Right atrium auricular region (tissue), 2 donors: Measurements from ENCODE around the gene MATN1. TPM values are rescaled to one million over a fixed set of nuclear protein-coding genes. Genes with fewer than 3 reads are reported as not detected.

Experiments used
- DNase-seq: peaks from one replicate; pipeline ENCODE4 v3.0.0-alpha.2; 2019; ENCODE audit warnings: low spot score
- H3K27ac ChIP-seq, 2 donors: fragments of 200-600 bp; sonication (generic); 1 replicate in 1 of 2; 2 replicates in 1 of 2; pipeline ENCODE4 v1.5.1; 2016 to 2019
- H3K27me3 ChIP-seq, 2 donors: fragments of 200-600 bp; sonication (generic); one replicate each; pipeline versions ENCODE4 v1.5.1 to v1.6.0; 2017 to 2019
- H3K36me3 ChIP-seq: fragments of 200-600 bp; sonication (generic); one replicate; pipeline ENCODE4 v1.5.1; 2016
- H3K4me1 ChIP-seq, 2 donors: fragments of 200-600 bp; sonication (generic); one replicate each; pipeline versions ENCODE4 v1.5.1 to v1.6.0; 2017 to 2019
- H3K4me3 ChIP-seq, 2 donors: fragments of 200-600 bp; sonication (generic); 1 replicate in 1 of 2; 2 replicates in 1 of 2; pipeline ENCODE4 v1.5.1; 2017 to 2019; ENCODE audit warnings: mild to moderate bottlenecking in 1 of 2, moderate library complexity in 1 of 2
- H3K9me3 ChIP-seq, 2 donors: fragments of 200-600 bp; sonication (generic); one replicate each; pipeline ENCODE4 v1.5.1; 2019
- CTCF ChIP-seq, 2 donors: fragments of 200-600 bp; sonication (generic); IDR thresholded peaks; one replicate each; pipeline ENCODE4 v1.5.1; 2019; ENCODE audit warnings: antibody characterized with exemption in 2 of 2
- total RNA-seq, 2 donors: library from RNA; depleted of rRNA; stranded (reverse); fragments of >200 nt; gene quantifications; one replicate each; pipeline ENCODE4 v1.1.0, GENCODE V29; 2016

MATN1 gene
- total RNA-seq, 2 donors from 2014 or later, result not detected

DNA sequence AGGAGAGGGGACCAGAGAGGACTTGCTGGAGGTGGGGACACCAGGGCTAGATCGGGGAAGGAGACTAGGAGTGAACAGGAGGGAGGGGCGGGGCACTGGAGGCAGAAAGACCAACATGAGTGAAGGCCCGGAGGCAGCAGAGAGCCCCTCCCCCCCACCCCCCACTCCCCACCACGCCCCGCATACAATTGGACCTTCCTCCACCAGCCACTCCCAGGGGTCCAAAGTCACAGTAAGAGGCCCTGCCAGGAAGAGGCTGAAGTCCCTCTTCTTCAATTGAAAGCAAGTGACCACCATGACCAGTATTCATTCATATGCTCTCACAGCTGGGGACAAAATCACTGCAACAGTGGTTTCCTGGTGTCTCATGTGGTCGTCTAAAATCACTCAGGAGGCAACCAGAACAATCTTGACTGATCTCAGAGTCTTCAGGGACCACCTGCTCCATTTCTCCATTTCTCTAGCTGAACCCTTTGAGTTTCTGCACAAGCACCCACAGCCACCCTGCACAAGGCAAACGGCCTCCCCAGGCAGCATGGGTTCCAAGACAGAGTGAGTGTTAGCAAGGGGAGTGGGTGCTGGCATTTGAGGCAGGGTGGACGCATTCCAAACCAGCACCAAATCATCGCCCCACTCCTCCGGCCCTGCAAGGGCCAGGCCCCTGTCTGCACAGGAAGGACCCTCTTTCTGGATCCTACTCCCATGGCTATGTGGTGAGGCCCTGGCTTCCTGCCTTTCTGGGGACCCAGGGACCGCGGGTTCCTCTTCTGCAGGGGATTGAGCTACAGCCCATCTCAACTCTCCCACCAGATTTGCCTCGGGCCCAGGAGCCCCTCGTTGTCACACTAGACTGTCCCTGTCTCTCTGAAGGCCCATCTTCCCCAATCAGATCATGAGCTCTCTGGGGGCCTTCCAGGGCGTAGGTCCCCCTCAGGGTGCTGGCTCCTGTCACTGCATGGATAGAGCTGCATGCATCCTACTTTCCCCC lies 17.2 kb upstream of the MATN1 start:
- Histone ChIP-seq H3K27me3 (no peaks in the 10 kb centered on the region), H3K4me3 (no peak overlapping the region), H3K27ac (no peak overlapping the region), H3K36me3 (no peaks in the 10 kb centered on the region), H3K4me1 (no peaks in the 10 kb centered on the region), H3K9me3 (no peaks in the 10 kb centered on the region)
- no peak for DNase-seq
- TF ChIP-seq CTCF (IDR thresholded peaks at IDR 0.05), result no peak

DNA sequence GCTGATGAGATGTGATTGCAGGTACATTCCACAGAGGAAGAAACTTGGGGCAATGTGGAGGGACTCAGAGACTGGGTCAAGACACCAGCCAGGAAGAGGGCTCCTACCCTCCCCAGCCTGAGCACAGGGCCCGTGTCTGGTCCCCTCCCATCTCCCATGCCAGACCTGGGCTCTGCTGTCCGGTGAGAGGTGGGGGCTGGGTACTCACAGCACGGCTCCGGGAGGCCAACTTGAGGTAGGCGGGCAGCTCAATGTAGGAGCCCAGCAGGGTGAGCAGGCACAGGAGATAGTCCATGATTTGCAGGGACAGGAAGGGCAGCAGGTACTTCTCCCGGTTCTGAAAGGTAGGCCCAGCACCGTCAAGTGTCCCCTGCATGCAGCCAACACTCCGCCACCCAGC lies 16.2 kb upstream of the MATN1 start:
- TF ChIP-seq CTCF (IDR thresholded peaks at IDR 0.05), result no peak

DNA sequence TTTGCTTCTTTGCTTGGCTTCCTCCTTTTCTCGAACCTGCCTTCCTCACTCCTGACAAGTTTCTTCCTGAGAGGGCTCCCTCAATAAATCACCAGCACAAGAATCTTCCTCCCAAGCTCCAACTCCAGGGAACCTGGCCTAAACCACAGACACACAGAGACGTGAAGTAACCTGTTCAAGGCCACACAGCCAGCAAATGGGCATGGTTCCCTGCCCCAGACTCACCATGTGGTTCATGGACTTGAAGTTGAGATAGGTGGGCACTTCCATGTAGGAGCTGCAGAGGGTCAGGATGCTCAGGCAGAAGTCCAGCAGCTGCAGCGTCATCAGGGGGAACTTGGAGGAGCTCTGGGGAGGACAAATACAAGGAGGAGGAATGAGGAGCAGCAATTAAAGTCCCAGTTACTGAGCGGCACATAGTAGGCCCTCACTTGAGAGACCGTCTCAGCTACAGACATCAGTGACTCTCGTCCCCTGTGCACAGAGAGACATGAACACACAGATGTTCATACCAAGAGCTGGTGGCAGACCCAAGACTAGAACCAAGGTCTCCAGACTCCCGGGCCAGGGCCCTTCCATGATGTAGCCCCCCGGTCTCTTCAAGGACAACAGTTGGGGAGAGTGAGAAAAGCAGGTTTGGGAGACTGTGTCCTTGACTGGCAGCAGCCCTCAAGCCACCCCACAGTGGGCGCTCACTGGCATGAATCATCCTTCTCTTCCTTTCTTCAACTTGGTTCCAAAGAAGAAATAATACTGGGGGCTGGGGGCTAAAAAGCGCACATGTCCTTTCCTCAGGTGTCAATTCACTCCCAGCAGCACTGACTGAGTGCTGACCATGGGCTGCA lies 15.6 kb upstream of the MATN1 start:
- H3K4me1 ChIP-seq, result no peaks in the 10 kb centered on the region
- no peaks in the 10 kb centered on the region for H3K9me3 ChIP-seq
- H3K27me3 ChIP-seq, result no peaks in the 10 kb centered on the region
- no peaks in the 10 kb centered on the region for H3K36me3 ChIP-seq
- DNase-seq, result no peak
- H3K4me3 ChIP-seq, result no peak overlapping the region
- TF ChIP-seq CTCF (IDR thresholded peaks at IDR 0.05), result no peak
- H3K27ac ChIP-seq, result no peak overlapping the region

More for the DNA sequence above, 16.2 kb upstream of the MATN1 start:
- H3K4me1 ChIP-seq, result no peaks in the 10 kb centered on the region
- no peak for DNase-seq
- no peaks in the 10 kb centered on the region for H3K36me3 ChIP-seq
- no peaks in the 10 kb centered on the region for H3K9me3 ChIP-seq
- no peak overlapping the region for H3K27ac ChIP-seq
- no peaks in the 10 kb centered on the region for H3K27me3 ChIP-seq
- no peak overlapping the region for H3K4me3 ChIP-seq

GRCh38 chr1:30738040-30738714 lies 14.8 kb upstream of the MATN1 start:
- Histone ChIP-seq H3K9me3 (no peaks in the 10 kb centered on the region), H3K27me3 (no peaks in the 10 kb centered on the region), H3K4me1 (no peaks in the 10 kb centered on the region), H3K4me3 (no peak overlapping the region), H3K36me3 (no peaks in the 10 kb centered on the region), H3K27ac (no peak overlapping the region)
- no peak for DNase-seq
- TF ChIP-seq CTCF (IDR thresholded peaks at IDR 0.05), result no peak

DNA sequence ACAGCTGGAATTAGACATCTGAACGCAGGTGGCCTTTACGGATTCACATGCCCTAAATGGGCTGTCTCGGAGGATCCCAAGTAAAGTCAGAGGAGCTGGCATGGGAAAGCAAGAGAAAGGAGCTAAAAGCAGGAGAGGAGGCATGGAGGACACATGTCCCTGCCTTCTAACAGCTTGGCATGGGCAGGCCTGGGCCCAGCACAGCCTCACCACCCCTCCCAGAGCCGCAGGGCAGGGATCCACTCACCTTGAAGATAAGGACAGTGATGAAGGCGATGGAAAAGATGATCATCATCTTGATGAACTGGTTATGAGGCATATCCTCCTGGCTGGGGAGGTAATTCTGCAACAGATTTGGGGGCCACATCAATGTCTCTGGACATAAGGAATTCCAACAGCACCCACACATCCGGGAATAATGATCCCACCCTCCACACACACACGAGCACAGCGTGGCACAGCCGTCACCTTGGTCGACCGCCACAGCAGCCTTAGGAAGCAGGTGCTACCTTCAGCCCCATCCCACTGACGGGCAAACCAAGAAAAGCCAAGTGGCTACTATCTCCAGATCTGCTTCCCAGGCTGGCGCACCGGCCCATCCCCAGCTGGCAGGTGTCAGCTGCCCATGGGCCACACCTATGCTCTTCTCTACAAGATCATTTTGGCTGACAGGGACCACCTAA lies 14.1 kb upstream of the MATN1 start:
- no peak for DNase-seq
- Histone ChIP-seq H3K27me3 (no peaks in the 10 kb centered on the region), H3K27ac (no peak overlapping the region), H3K9me3 (no peaks in the 10 kb centered on the region), H3K36me3 (no peaks in the 10 kb centered on the region), H3K4me1 (no peaks in the 10 kb centered on the region), H3K4me3 (no peak overlapping the region)
- no peak for TF ChIP-seq CTCF (IDR thresholded peaks at IDR 0.05)
